Testis (tissue), 3 donors: ENCODE data around the gene NRXN3. TPM values are rescaled to one million over a fixed set of nuclear protein-coding genes. Genes with fewer than 3 reads are reported as not detected.

Experiments used
- DNase-seq: peaks from one replicate; pipeline ENCODE4 v3.0.0-alpha.2; 2019
- H3K27ac ChIP-seq, 2 donors: fragments of 200-600 bp; sonication (generic); one replicate each; pipeline ENCODE4 v1.5.1; 2019
- H3K27me3 ChIP-seq: fragments of 200-600 bp; sonication (generic); one replicate; pipeline ENCODE4 v1.5.1; 2019
- H3K36me3 ChIP-seq: fragments of 200-600 bp; sonication (generic); one replicate; pipeline ENCODE4 v1.5.1; 2017; ENCODE audit warnings: low read depth; ENCODE audit errors: missing control alignments
- H3K4me1 ChIP-seq: fragments of 200-600 bp; sonication (generic); one replicate; pipeline ENCODE4 v1.5.1; 2019
- H3K4me3 ChIP-seq, 2 donors: fragments of 200-600 bp; sonication (generic); one replicate each; pipeline ENCODE4 v1.5.1; 2017 to 2019
- H3K9me3 ChIP-seq: fragments of 200-600 bp; sonication (generic); one replicate; pipeline ENCODE4 v1.5.1; 2017
- POLR2A ChIP-seq: fragments of 450-650 bp; IDR thresholded peaks from one replicate; pipeline ENCODE4 v1.6.1; 2017; ENCODE audit warnings: antibody characterized with exemption, mild to moderate bottlenecking, moderate library complexity
- WGBS, 2 donors: methylation state at CpG; one replicate each; pipeline ENCODE4 v1.1.5; 2018; 5-methylcytosine and 5-hydroxymethylcytosine counted together
- intact Hi-C: fragments of 100-400 bp; cut with DNase I; formaldehyde crosslinking; loops from one replicate; pipeline ENCODE4 v1.15.1; 2023; ENCODE audit warnings: low total_unique reads
- polyA plus RNA-seq: library from polyadenylated mRNA; stranded (reverse); fragments of 350-450 nt; fragmentation: Illumina TruSeq; extraction: RNeasy Lipid Tissue Mini Kit (QIAGEN cat#74804); gene quantifications from one replicate; pipeline ENCODE4 v1.2.3, GENCODE V29; 2014; ENCODE audit warnings: low read depth, low replicate concordance; ENCODE audit not compliant: insufficient read depth
- total RNA-seq, 2 donors: library from RNA; depleted of rRNA; stranded (reverse); fragments of >200 nt; gene quantifications; one replicate each; pipeline ENCODE4 v1.2.3, GENCODE V29; 2016
- TF ChIP-seq, protein P1 (sequence below), 3 experiments: fragments of 450-650 bp in 2 of 3; fragments of 200-600 bp in 1 of 3; sonication (generic) in 1 of 3; IDR thresholded peaks; one replicate each; pipeline ENCODE4 v1.5.1; 2016 to 2019; ENCODE audit warnings: antibody characterized with exemption in 3 of 3, mild to moderate bottlenecking in 2 of 3, moderate library complexity in 1 of 3

NRXN3 gene
- total and polyA plus RNA-seq, 3 donors from 2014 or later: 3.5 to 8.0 (median 3.9) TPM

DNA sequence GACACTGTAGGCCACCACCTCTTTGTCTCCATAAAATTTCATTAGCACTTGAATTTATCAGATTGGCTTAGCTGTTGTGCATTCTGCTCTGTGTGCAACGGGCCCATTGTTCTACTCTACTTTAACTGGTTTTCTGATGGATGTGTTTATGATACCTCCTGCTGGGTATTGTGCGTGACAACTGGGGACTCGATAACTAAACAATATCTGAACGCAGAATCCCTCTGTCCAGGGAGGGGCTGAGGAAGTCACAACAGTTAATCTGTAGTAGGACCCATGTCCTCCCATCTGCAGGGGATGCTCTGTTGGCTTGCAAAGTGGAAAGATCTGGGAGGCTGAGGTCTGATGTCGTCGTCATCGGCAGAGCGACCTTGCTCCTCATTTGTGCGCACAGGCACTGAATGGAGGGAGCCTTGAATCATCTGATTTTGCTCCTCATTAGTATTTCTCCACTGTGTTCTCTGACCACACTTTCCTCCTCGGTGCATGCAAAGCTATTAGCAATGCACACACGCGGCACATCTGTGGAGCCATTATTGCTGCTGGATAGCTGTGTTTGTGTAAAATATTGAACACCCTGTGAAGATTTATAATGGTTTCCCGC, 422.5 kb downstream of the NRXN3 start:
- Histone ChIP-seq H3K9me3 (no peaks in the 10 kb centered on the region), H3K4me3 (no peak overlapping the region), H3K4me1 (no peaks in the 10 kb centered on the region), H3K36me3 (no peaks in the 10 kb centered on the region), H3K27me3 (no peaks in the 10 kb centered on the region), H3K27ac (no peak overlapping the region)
- intact Hi-C loops: no loop called here
- TF ChIP-seq, protein P1, sequence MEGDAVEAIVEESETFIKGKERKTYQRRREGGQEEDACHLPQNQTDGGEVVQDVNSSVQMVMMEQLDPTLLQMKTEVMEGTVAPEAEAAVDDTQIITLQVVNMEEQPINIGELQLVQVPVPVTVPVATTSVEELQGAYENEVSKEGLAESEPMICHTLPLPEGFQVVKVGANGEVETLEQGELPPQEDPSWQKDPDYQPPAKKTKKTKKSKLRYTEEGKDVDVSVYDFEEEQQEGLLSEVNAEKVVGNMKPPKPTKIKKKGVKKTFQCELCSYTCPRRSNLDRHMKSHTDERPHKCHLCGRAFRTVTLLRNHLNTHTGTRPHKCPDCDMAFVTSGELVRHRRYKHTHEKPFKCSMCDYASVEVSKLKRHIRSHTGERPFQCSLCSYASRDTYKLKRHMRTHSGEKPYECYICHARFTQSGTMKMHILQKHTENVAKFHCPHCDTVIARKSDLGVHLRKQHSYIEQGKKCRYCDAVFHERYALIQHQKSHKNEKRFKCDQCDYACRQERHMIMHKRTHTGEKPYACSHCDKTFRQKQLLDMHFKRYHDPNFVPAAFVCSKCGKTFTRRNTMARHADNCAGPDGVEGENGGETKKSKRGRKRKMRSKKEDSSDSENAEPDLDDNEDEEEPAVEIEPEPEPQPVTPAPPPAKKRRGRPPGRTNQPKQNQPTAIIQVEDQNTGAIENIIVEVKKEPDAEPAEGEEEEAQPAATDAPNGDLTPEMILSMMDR (IDR thresholded peaks at IDR 0.05): no peak
- no peak for TF ChIP-seq POLR2A
- DNase-seq: no peak
- 88 to 93% methylated on average over 13 of the region's 13 CpGs for WGBS, 2 donors

DNA sequence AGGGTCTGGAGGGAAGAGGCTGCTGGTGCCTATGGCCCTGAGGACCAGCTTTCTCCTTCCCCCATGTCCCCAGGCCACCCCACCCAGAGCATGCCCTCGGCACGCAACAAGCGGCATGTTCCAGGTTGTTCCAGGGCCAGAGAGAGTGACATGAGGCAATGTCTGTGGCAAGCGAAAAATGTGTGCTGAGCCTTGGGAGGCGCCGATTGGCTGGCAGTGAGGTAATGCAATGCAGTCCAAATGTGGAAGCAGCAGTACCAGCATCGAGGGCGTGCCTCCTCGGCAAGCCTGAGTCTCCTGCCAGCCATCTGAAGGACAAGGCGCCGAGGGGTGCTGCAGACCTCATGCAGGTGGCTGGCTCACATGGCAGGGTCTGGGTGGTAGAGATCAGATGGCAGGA, 423.8 kb downstream of the NRXN3 start:
- 96% methylated on average over 11 of the region's 11 CpGs; no CpG with 5 or more reads in 1 of the 2 donors for WGBS, 2 donors
- no peaks in the 10 kb centered on the region for H3K27me3 ChIP-seq
- no peak for DNase-seq
- no peak overlapping the region for H3K4me3 ChIP-seq
- no peak overlapping the region for H3K27ac ChIP-seq
- no peaks in the 10 kb centered on the region for H3K36me3 ChIP-seq
- intact Hi-C loops: no loop called here
- H3K4me1 ChIP-seq: no peaks in the 10 kb centered on the region
- TF ChIP-seq POLR2A: no peak
- TF ChIP-seq, protein P1 (IDR thresholded peaks at IDR 0.05): no peak
- H3K9me3 ChIP-seq: no peaks in the 10 kb centered on the region

DNA sequence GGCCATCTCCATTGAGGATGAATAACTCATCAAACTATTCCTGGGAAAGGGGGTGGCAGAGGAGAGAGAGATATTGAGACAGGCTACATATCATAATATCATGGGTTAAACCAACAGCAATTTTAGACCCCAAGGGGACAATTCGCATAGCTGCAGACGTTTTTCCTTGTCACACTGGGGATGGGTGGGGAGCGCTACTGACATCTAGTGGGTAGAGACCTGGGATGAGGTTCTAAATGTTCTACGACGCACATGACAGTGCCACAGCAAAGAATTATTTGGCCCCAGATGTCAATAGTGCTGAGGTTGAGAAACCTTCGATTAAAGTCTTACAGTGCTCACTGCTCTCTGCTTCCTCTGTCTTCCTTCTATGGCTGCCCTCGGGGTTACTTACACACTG, 425.6 kb downstream of the NRXN3 start:
- H3K36me3 ChIP-seq: no peaks in the 10 kb centered on the region
- no peak overlapping the region for H3K27ac ChIP-seq
- intact Hi-C loops: no loop called here
- H3K4me3 ChIP-seq: no peak overlapping the region
- TF ChIP-seq, protein P1 (IDR thresholded peaks at IDR 0.05): no peak
- TF ChIP-seq POLR2A: no peak
- WGBS, 2 donors: 65 to 79% methylated on average over 7 of the region's 7 CpGs
- no peaks in the 10 kb centered on the region for H3K27me3 ChIP-seq
- peak; percentile 15 for DNase-seq
- H3K9me3 ChIP-seq: no peaks in the 10 kb centered on the region
- H3K4me1 ChIP-seq: no peaks in the 10 kb centered on the region

DNA sequence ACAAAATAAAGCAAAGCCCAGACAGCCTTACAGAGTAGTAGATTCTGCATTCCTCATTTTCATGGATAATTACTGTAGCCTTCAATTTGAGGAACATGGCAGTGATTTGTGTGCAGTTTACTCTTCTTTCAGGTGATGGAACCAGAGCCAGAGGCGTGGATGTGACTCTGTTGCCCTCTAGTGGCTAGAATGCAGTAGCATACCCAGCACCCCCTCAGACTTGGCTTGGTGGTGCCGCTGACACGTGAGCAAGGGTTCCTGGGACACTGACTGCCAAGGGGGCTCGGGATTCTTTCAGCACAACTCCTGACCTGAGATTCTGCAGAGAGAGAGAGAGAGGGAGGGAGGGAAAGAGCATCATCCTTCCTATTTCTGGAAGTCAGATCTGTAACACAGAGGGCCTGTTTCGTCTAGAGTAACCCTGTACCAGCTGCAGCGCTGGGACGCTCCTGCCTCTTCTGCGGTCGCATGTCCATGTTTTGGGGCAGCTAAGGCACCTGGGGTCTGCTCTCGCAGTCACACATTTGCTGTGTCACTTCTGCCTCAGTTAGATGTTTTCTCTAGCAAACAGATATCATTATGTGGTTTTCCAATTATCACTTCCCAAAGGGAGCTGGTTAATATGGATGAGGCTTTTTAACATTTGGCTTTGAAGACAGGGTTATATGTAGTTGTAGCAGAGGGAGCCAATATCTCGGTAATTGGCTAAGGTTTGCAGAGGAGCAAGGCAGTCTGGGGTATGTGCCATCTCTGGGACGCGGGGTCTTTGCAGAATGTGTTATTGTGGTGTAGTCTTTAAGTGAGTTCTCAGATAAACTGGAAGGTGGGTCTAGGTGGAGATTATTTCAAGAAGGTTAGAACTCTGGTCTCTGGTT, 428.1 kb downstream of the NRXN3 start:
- Histone ChIP-seq H3K4me1 (no peaks in the 10 kb centered on the region), H3K27ac (no peak overlapping the region), H3K9me3 (no peaks in the 10 kb centered on the region), H3K4me3 (no peak overlapping the region), H3K27me3 (no peaks in the 10 kb centered on the region), H3K36me3 (no peaks in the 10 kb centered on the region)
- 41 to 42% methylated on average over 13 of the region's 13 CpGs for WGBS, 2 donors
- DNase-seq: peak; percentile 72
- intact Hi-C loops: no loop called here
- TF ChIP-seq, protein P1 (IDR thresholded peaks at IDR 0.05): peak; percentile 61 to 94 (median 69)
- no peak for TF ChIP-seq POLR2A
